Activated gamma-delta T cell treated with Interleukin-2 at 50 U/mL for 16 hours (primary cell): ENCODE measurements around the gene OPA3.
A peak's percentile ranks its signal among the peaks of the same experiment; 100 is the strongest.

Experiments
- DNase-seq: peaks from one replicate; pipeline ENCODE4 v3.0.0-alpha.2; 2020

The OPA3 gene

DNA sequence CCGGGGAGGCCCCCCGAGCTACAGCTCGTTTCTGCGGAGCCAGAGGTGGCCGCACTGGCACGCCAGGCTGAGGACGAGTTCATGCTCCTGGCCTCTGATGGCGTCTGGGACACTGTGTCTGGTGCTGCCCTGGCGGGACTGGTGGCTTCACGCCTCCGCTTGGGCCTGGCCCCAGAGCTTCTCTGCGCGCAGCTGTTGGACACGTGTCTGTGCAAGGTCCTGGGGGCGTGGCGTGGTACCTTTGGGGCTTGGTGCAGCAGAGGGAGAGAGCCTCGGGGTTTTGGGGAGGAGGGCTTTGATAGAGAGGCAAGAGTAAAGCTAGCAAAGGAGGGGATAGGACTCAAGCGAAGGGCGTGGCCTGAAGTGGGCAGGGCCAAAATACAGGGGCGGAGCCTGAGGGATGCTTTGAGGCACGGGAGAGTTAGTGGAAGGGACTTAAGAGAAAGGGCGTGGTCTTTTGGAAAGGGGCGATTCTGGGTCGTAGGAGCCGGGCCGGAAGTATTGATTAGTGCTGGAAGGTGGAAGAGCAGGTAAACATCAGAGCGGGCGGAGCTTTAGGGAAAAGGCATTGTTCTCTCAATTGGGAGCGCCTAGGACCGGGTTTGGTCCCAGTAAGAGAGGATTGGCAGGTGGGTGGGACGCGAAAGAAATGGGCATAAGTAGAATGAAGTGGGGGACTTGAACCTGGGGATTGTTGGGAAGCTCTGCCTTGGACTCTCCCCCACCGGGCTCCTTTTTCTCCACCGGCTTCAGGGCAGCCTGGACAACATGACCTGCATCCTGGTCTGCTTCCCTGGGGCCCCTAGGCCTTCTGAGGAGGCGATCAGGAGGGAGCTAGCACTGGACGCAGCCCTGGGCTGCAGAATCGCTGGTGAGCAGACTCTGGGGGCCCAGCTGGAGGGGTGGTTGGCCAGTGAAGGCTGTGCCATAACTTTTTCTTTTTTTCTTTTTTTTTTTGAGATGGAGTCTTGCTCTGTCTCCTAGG is 85.1 kb downstream of the OPA3 start:
- DNase-seq = peak; percentile 46

DNA sequence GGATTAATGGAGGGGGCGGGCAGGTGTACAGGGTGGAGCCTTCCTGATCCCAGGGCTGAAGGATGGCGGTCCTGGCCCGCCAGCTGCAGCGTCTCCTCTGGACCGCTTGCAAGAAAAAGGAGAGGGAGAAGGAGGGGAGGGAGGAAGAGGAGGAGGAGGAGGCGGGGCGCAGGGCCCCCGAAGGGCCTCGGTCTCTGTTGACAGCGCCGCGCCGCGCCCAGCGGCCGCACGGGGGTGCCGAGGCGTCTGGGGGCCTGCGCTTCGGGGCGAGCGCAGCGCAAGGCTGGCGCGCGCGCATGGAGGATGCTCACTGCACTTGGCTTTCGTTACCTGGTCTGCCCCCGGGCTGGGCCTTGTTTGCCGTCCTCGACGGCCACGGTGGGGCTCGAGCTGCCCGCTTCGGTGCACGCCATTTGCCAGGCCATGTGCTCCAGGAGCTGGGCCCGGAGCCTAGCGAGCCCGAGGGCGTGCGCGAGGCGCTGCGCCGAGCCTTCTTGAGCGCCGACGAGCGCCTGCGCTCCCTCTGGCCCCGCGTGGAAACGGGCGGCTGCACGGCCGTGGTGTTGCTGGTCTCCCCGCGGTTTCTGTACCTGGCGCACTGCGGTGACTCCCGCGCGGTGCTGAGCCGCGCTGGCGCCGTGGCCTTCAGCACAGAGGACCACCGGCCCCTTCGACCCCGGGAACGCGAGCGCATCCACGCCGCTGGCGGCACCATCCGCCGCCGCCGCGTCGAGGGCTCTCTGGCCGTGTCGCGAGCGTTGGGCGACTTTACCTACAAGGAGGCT is 86.0 kb downstream of the OPA3 start, which contains the start of gene PPM1N:
Gene PPM1N (plus strand): TSS at position 33 of the 785 bp plus-strand sequence. CDS start 30 bp downstream, at position 63.
- peak; percentile 69 for DNase-seq

GRCh38 chr19:45497791-45498190 is 86.8 kb downstream of the OPA3 start:
- no peak for DNase-seq

- no peak for DNase-seq
Observed at GRCh38 chr19:45496349-45496953, 88.2 kb downstream of the OPA3 start.

- DNase-seq = no peak
Observed at GRCh38 chr19:45495178-45495577, 89.4 kb downstream of the OPA3 start.

- no peak for DNase-seq
Observed at GRCh38 chr19:45494261-45494916, 90.2 kb downstream of the OPA3 start.

GRCh38 chr19:45492627-45493470 is 91.8 kb downstream of the OPA3 start:
- DNase-seq = no peak

- DNase-seq = no peak
Observed at GRCh38 chr19:45492137-45492626, 92.4 kb downstream of the OPA3 start.

GRCh38 chr19:45489216-45489855 is 95.3 kb downstream of the OPA3 start:
- DNase-seq = no peak

DNA sequence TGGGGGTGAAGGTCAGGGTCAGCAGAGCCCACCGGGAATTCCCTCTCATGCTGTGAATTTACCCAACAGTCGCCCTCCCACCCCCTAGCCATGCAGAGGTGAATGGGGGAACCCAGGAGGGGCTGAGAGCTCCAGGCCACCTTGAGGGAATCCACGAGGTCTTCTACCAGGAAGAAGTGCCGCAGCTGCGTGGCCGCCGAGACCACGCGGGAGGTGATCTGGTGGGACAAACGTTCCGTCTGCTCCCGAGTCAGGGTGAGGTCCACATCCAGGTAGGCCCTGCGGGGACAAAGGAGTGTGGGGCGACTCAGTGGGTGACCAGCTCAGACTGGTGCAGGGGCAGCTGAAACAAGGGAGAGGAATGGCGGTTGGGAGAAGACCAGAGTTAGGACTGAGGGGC is 95.9 kb downstream of the OPA3 start:
- DNase-seq = no peak

GRCh38 chr19:45485305-45486077 is 99.1 kb downstream of the OPA3 start:
- peak; percentile 98 for DNase-seq

DNA sequence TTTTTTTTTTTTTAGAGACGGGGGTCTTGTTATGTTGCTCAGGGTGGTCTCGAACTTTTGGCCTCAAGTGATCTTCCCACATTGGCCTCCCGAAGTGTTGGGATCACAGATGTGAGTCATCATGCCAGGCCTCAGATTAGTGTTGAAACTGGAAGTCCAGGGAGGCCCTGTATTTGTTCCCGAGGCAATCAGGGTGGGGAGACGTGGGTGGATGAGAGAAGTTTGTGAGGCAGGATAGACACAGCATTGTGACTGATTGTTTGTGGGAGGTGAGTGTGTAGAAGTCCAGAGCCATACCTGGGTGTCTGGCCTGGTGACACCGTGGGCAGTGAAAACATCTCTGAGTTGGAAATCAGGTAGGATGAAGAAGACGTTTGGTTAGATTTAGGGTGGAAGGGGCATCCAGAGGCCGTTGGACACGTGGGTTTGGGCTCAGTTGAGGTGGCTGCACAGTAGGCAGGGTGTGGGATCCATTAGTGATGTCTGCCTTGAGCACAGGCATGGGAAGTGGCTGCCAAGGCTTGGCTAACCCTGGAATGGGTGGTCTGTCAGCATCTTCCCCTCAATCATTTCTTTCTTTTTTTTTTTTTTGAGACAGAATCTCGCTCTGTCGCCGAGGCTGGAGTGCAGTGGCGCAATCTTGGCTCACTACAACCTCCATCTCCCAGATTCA is 100.2 kb downstream of the OPA3 start:
- DNase-seq = no peak

GRCh38 chr19:45483033-45483432 is 101.6 kb downstream of the OPA3 start:
- no peak for DNase-seq

DNA sequence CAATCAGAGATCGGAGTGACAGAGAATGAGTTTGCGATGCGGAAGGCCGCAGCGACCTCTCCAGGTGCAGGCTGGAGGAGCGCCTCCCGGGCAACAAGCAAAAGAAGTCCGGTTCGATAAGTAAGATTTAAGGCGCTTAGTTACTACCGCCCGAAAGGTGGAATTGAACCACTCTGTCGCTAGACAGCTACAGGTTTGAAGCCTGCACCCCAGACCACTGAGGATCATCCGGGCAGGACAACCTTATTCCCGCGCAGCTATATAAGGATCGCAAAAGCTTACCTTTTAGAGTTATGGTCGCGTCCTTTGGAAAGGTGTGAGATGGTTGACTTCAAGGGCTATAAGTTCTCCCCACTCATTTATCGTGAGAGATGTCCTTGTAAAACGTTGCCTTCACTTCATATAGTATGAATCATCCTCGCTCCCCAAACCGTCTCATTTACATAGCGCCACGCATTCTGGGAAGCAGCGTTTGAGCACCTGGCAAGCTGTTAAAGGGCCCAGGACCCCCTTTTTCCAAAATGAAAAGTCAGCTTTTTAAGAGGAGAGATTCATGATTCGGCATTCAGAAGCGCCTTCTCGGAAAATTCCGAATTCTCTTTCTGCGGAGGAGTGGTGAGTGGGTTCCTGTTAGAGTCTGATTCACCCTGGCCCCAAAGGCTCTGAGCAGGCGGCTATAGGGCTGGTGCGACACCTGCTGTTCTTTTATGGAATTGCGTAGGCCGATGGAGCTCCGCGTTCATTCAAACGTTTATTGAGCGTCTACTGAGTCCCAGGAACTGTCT is 106.0 kb downstream of the OPA3 start:
- peak; percentile 87 for DNase-seq

DNA sequence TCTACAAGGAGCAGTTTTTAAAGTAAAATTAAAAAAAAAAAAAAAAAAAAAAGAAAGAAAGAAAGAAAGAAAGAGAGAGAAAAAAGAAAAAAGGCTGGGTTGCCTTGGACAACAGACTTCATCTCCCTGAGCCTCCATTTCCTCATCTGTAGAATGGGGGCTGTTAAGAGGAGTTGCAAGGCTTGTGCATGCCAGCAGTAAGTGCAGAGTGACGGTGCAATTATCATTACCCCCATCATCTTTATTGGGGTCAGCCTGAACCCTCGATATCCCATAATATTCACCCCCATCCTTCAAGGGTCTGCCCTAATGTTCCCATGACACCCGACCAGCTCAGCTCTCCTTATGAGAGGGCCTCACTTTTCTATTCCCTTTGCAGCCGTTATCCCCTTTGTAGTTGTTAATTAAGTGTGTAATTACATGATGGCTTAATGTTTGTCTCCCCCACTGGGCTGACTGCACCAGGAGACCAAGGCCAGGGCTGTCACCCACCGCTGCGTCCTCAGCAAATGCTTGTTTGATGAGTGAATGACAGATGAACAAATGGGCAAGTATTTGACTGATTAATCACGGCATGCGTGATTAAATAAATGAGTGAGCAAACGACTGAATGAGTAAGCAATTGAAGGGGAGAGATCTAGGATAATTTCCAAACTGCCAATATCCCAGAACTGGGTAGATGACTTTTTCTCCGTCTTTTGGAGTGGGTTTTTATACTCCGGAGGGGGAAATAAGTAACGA is 106.7 kb downstream of the OPA3 start:
- DNase-seq = peak; percentile 25
